SK-N-SH treated with all-trans-retinoic acid at 6 μM for 48 hours (cell line): ENCODE data around the gene ADAMTSL1.

Experiments used
- BACH2 ChIP-seq: fragments of 250-450 bp; sonication (Bioruptor Pico); IDR thresholded peaks from 2 replicates; pipeline ENCODE4 v1.9.0; 2021; ENCODE audit warnings: mild to moderate bottlenecking, borderline replicate concordance
- SNAI2 ChIP-seq: fragments of 250-450 bp; sonication (Bioruptor Pico); IDR thresholded peaks from 2 replicates; pipeline ENCODE4 v1.5.0; 2020; ENCODE audit warnings: mild to moderate bottlenecking, moderate library complexity
- TOX ChIP-seq: fragments of 250-450 bp; sonication (Bioruptor Pico); IDR thresholded peaks from 2 replicates; pipeline ENCODE4 v1.8.0; 2021; ENCODE audit warnings: mild to moderate bottlenecking, moderate library complexity, borderline replicate concordance
- ZFP30 ChIP-seq: fragments of 450-650 bp; formaldehyde crosslinking; IDR thresholded peaks from 2 replicates; pipeline ENCODE4 v1.5.0; 2022; ENCODE audit warnings: mild to moderate bottlenecking, moderate library complexity
- TF ChIP-seq, protein P1 (sequence below): fragments of 250-450 bp; sonication (Bioruptor Pico); IDR thresholded peaks from 2 replicates; pipeline ENCODE4 v1.5.1; 2021; ENCODE audit warnings: mild to moderate bottlenecking, moderate library complexity

DNA sequence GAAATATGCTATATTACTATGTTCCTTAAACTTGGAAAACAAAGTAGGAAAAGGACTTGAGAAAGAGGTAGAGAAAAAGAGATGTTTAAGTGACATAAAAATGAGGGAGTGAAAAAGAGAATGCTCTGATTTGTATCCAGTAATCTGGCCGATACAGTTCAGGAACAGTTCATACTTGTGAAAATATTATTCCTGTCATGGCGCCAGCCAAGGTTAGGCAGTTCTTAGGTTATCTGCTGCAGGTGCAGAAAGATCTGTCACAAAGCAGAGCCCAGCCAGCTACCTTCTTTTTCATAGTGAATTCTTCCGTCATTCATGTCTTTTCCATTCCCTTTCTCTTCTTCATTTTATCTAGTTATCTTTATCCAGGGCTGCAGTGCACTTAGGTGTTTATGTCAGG lies 256.3 kb downstream of the ADAMTSL1 start:
- no peak for TF ChIP-seq ZFP30 (CRISPR knock-in tag)
- TF ChIP-seq TOX (CRISPR knock-in tag), result no peak
- TF ChIP-seq, protein P1, sequence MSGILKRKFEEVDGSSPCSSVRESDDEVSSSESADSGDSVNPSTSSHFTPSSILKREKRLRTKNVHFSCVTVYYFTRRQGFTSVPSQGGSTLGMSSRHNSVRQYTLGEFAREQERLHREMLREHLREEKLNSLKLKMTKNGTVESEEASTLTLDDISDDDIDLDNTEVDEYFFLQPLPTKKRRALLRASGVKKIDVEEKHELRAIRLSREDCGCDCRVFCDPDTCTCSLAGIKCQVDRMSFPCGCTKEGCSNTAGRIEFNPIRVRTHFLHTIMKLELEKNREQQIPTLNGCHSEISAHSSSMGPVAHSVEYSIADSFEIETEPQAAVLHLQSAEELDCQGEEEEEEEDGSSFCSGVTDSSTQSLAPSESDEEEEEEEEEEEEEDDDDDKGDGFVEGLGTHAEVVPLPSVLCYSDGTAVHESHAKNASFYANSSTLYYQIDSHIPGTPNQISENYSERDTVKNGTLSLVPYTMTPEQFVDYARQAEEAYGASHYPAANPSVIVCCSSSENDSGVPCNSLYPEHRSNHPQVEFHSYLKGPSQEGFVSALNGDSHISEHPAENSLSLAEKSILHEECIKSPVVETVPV (CRISPR knock-in tag), result no peak
- no peak for TF ChIP-seq BACH2 (CRISPR knock-in tag)
- no peak for TF ChIP-seq SNAI2 (CRISPR knock-in tag)
